H7 (cell line): ENCODE data around the gene PRKCE. TPM values are rescaled to one million over a fixed set of nuclear protein-coding genes. Genes with fewer than 3 reads are reported as not detected.

Experiments used
- DNase-seq: peaks from one replicate; pipeline ENCODE4 v3.0.0; 2012
- H3K27me3 ChIP-seq: 2 replicates; pipeline ENCODE4 v1.6.0; 2011; ENCODE audit warnings: mild to moderate bottlenecking, low read length; ENCODE audit not compliant: control insufficient read depth, insufficient read depth
- H3K36me3 ChIP-seq: replicated peaks from 2 replicates; pipeline ENCODE4 v1.5.1; 2011; ENCODE audit warnings: low read length; ENCODE audit not compliant: control insufficient read depth, insufficient read depth
- H3K4me3 ChIP-seq: 2 replicates; pipeline ENCODE4 v1.5.1; 2011; ENCODE audit warnings: low read depth, mild to moderate bottlenecking, control low read depth, low read length, moderate library complexity; ENCODE audit not compliant: insufficient read depth
- total RNA-seq: library from RNA; depleted of rRNA; stranded (reverse); fragments of >200 nt; shearing (Covaris generic); gene quantifications from 2 replicates; pipeline ENCODE4 v1.2.3, GENCODE V29; 2014

Gene PRKCE
- total RNA-seq, 1 experiment from 2014 or later: 1.2 TPM

GRCh38 chr2:45859682-45860081 is 208.2 kb downstream of the PRKCE start:
- no peak overlapping the region for H3K4me3 ChIP-seq
- H3K27me3 ChIP-seq: no peaks in the 10 kb centered on the region
- DNase-seq: no peak
- H3K36me3 ChIP-seq: no peaks in the 10 kb centered on the region

GRCh38 chr2:45860136-45861121 is 209.0 kb downstream of the PRKCE start:
- no peak for DNase-seq
- Histone ChIP-seq H3K4me3 (no peak overlapping the region), H3K36me3 (no peaks in the 10 kb centered on the region), H3K27me3 (no peaks in the 10 kb centered on the region)

- H3K4me3 ChIP-seq: no peak overlapping the region
- DNase-seq: no peak
- H3K27me3 ChIP-seq: no peaks in the 10 kb centered on the region
- H3K36me3 ChIP-seq: no peaks in the 10 kb centered on the region
These were observed 211.4 kb downstream of the PRKCE start for GRCh38 chr2:45862843-45863242.

GRCh38 chr2:45864121-45864520 is 212.6 kb downstream of the PRKCE start:
- H3K27me3 ChIP-seq: no peaks in the 10 kb centered on the region
- DNase-seq: no peak
- no peaks in the 10 kb centered on the region for H3K36me3 ChIP-seq
- H3K4me3 ChIP-seq: no peak overlapping the region

GRCh38 chr2:45867349-45867748 is 215.9 kb downstream of the PRKCE start:
- no peak for DNase-seq
- Histone ChIP-seq H3K36me3 (no peaks in the 10 kb centered on the region), H3K27me3 (no peaks in the 10 kb centered on the region)

GRCh38 chr2:45867800-45868199 is 216.3 kb downstream of the PRKCE start:
- H3K27me3 ChIP-seq: no peaks in the 10 kb centered on the region
- DNase-seq: no peak
- no peaks in the 10 kb centered on the region for H3K36me3 ChIP-seq
- no peak overlapping the region for H3K4me3 ChIP-seq

More at GRCh38 chr2:45867349-45867748, 215.9 kb downstream of the PRKCE start:
- H3K4me3 ChIP-seq: no peak overlapping the region

- Histone ChIP-seq H3K4me3 (no peak overlapping the region), H3K27me3 (no peaks in the 10 kb centered on the region), H3K36me3 (no peaks in the 10 kb centered on the region)
- DNase-seq: no peak
These were observed 217.7 kb downstream of the PRKCE start for GRCh38 chr2:45869165-45869501.

- Histone ChIP-seq H3K4me3 (no peak overlapping the region), H3K27me3 (no peaks in the 10 kb centered on the region), H3K36me3 (no peaks in the 10 kb centered on the region)
- DNase-seq: no peak
These were observed 219.6 kb downstream of the PRKCE start for GRCh38 chr2:45871025-45871424.

- no peaks in the 10 kb centered on the region for H3K27me3 ChIP-seq
- DNase-seq: no peak
- H3K4me3 ChIP-seq: no peak overlapping the region
- H3K36me3 ChIP-seq: no peaks in the 10 kb centered on the region
These were observed 220.1 kb downstream of the PRKCE start for GRCh38 chr2:45871541-45871940.

- H3K36me3 ChIP-seq: no peaks in the 10 kb centered on the region
- no peak for DNase-seq
- no peak overlapping the region for H3K4me3 ChIP-seq
- H3K27me3 ChIP-seq: no peaks in the 10 kb centered on the region
These were observed 220.7 kb downstream of the PRKCE start for GRCh38 chr2:45872211-45872610.

- Histone ChIP-seq H3K36me3 (no peaks in the 10 kb centered on the region), H3K4me3 (no peak overlapping the region), H3K27me3 (no peaks in the 10 kb centered on the region)
- DNase-seq: no peak
These were observed 222.9 kb downstream of the PRKCE start for GRCh38 chr2:45874344-45874743.

- H3K27me3 ChIP-seq: no peaks in the 10 kb centered on the region
- H3K36me3 ChIP-seq: no peaks in the 10 kb centered on the region
These were observed 225.1 kb downstream of the PRKCE start for GRCh38 chr2:45876611-45877010.

GRCh38 chr2:45879406-45879805 is 227.9 kb downstream of the PRKCE start:
- Histone ChIP-seq H3K27me3 (no peaks in the 10 kb centered on the region), H3K4me3 (no peak overlapping the region), H3K36me3 (no peaks in the 10 kb centered on the region)
- DNase-seq: no peak

More at GRCh38 chr2:45876611-45877010, 225.1 kb downstream of the PRKCE start:
- DNase-seq: no peak
- H3K4me3 ChIP-seq: no peak overlapping the region

- no peak overlapping the region for H3K4me3 ChIP-seq
- no peaks in the 10 kb centered on the region for H3K27me3 ChIP-seq
- no peak for DNase-seq
- no peaks in the 10 kb centered on the region for H3K36me3 ChIP-seq
These were observed 228.5 kb downstream of the PRKCE start for GRCh38 chr2:45879936-45880335.

GRCh38 chr2:45881970-45882581 is 230.6 kb downstream of the PRKCE start:
- Histone ChIP-seq H3K36me3 (no peaks in the 10 kb centered on the region), H3K27me3 (no peaks in the 10 kb centered on the region), H3K4me3 (no peak overlapping the region)
- no peak for DNase-seq
